Esophagus muscularis mucosa (tissue), 4 donors: ENCODE results near the gene TIMMDC1. TPM values are rescaled to one million over a fixed set of nuclear protein-coding genes. Genes with fewer than 3 reads are reported as not detected.

Source experiments
- DNase-seq: peaks from one replicate; pipeline ENCODE4 v3.0.0-alpha.2; 2017; ENCODE audit errors: extremely low spot score
- H3K27ac ChIP-seq, 4 donors: fragments of 200-600 bp; sonication (generic); replicated peaks in 1 of 4; 1 replicate in 3 of 4; 2 replicates in 1 of 4; pipeline ENCODE4 v1.5.1; 2016 to 2019; ENCODE audit warnings: mild to moderate bottlenecking in 1 of 4
- H3K27me3 ChIP-seq, 4 donors: fragments of 200-600 bp; sonication (generic); one replicate each; pipeline versions ENCODE4 v1.5.1 to v1.6.0; 2016 to 2019
- H3K36me3 ChIP-seq, 4 donors: fragments of 200-600 bp; sonication (generic); one replicate each; pipeline ENCODE4 v1.5.1; 2016 to 2019
- H3K4me1 ChIP-seq, 4 donors: fragments of 200-600 bp; sonication (generic); one replicate each; pipeline ENCODE4 v1.5.1; 2016 to 2019
- H3K4me3 ChIP-seq, 4 donors: fragments of 200-600 bp; sonication (generic); 1 replicate in 2 of 4; 2 replicates in 2 of 4; pipeline ENCODE4 v1.5.1; 2016 to 2019; ENCODE audit warnings: mild to moderate bottlenecking in 4 of 4, moderate library complexity in 1 of 4
- H3K9me3 ChIP-seq, 4 donors: fragments of 200-600 bp; sonication (generic); 1 replicate in 3 of 4; 2 replicates in 1 of 4; pipeline ENCODE4 v1.5.1; 2016 to 2019
- EP300 ChIP-seq: sonication (generic); formaldehyde crosslinking; IDR thresholded peaks from one replicate; pipeline ENCODE4 v1.6.1; 2017; ENCODE audit warnings: antibody characterized with exemption
- POLR2A ChIP-seq: fragments of 450-650 bp; IDR thresholded peaks from one replicate; pipeline ENCODE4 v1.6.1; 2017; ENCODE audit warnings: antibody characterized with exemption, moderate library complexity, mild to moderate bottlenecking, low read depth
- POLR2AphosphoS5 ChIP-seq, 2 donors: sonication (generic); formaldehyde crosslinking; IDR thresholded peaks; one replicate each; pipeline ENCODE4 v1.6.1; 2017; ENCODE audit warnings: antibody characterized with exemption in 2 of 2
- WGBS: methylation state at CpG from one replicate; pipeline ENCODE4 v1.1.5; 2018; 5-methylcytosine and 5-hydroxymethylcytosine counted together
- intact Hi-C: fragments of 100-400 bp; cut with DNase I; formaldehyde crosslinking; loops from one replicate; pipeline ENCODE4 v1.15.1; 2023
- total RNA-seq, 4 donors: library from RNA; depleted of rRNA; stranded (reverse); fragments of >200 nt; gene quantifications; one replicate each; pipeline versions ENCODE4 v1.1.0 to v1.2.1, GENCODE V29; 2016
- TF ChIP-seq, protein P1 (sequence below), 3 experiments: fragments of 200-600 bp in 2 of 3; fragments of 450-650 bp in 1 of 3; sonication (generic) in 2 of 3; IDR thresholded peaks; one replicate each; pipeline ENCODE4 v1.5.1; 2017 to 2019; ENCODE audit warnings: antibody characterized with exemption in 3 of 3, mild to moderate bottlenecking in 2 of 3, moderate library complexity in 1 of 3

Gene TIMMDC1
- total RNA-seq, 4 donors from 2014 or later = 45.7 to 63.9 (median 54.7) TPM

- Histone ChIP-seq H3K9me3 (no peaks in the 10 kb centered on the region), H3K4me3 (no peak overlapping the region), H3K27ac (no peak overlapping the region), H3K36me3 (no peaks in the 10 kb centered on the region), H3K27me3 (no peaks in the 10 kb centered on the region), H3K4me1 (no peaks in the 10 kb centered on the region)
- WGBS = 81% methylated on average over 1 of the region's 1 CpG
- intact Hi-C loops = no loop called here
- DNase-seq = no peak
- TF ChIP-seq EP300 = no peak
- TF ChIP-seq, protein P1, sequence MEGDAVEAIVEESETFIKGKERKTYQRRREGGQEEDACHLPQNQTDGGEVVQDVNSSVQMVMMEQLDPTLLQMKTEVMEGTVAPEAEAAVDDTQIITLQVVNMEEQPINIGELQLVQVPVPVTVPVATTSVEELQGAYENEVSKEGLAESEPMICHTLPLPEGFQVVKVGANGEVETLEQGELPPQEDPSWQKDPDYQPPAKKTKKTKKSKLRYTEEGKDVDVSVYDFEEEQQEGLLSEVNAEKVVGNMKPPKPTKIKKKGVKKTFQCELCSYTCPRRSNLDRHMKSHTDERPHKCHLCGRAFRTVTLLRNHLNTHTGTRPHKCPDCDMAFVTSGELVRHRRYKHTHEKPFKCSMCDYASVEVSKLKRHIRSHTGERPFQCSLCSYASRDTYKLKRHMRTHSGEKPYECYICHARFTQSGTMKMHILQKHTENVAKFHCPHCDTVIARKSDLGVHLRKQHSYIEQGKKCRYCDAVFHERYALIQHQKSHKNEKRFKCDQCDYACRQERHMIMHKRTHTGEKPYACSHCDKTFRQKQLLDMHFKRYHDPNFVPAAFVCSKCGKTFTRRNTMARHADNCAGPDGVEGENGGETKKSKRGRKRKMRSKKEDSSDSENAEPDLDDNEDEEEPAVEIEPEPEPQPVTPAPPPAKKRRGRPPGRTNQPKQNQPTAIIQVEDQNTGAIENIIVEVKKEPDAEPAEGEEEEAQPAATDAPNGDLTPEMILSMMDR (IDR thresholded peaks at IDR 0.05) = no peak
Measured at GRCh38 chr3:119538772-119539171, 40.4 kb downstream of the TIMMDC1 start.

GRCh38 chr3:119541547-119541946, 43.2 kb downstream of the TIMMDC1 start:
- WGBS = 78% methylated on average over 3 of the region's 3 CpGs
- Histone ChIP-seq H3K36me3 (no peaks in the 10 kb centered on the region), H3K4me1 (no peaks in the 10 kb centered on the region), H3K9me3 (no peaks in the 10 kb centered on the region), H3K27ac (no peak overlapping the region), H3K4me3 (no peak overlapping the region), H3K27me3 (no peaks in the 10 kb centered on the region)
- no peak for DNase-seq
- TF ChIP-seq, protein P1 (IDR thresholded peaks at IDR 0.05) = no peak
- TF ChIP-seq POLR2AphosphoS5 (IDR thresholded peaks at IDR 0.05) (no peak), EP300 (no peak)
- intact Hi-C loops = no loop called here

GRCh38 chr3:119542168-119542767, 43.9 kb downstream of the TIMMDC1 start:
- Histone ChIP-seq H3K27me3 (no peaks in the 10 kb centered on the region), H3K9me3 (no peaks in the 10 kb centered on the region), H3K4me3 (no peak overlapping the region), H3K27ac (no peak overlapping the region), H3K4me1 (no peaks in the 10 kb centered on the region), H3K36me3 (no peaks in the 10 kb centered on the region)
- intact Hi-C loops = no loop called here
- WGBS = 79% methylated on average over 2 of the region's 2 CpGs
- TF ChIP-seq, protein P1 (IDR thresholded peaks at IDR 0.05) = no peak
- TF ChIP-seq POLR2A (no peak), POLR2AphosphoS5 (IDR thresholded peaks at IDR 0.05) (no peak), EP300 (no peak)
- DNase-seq = no peak

DNA sequence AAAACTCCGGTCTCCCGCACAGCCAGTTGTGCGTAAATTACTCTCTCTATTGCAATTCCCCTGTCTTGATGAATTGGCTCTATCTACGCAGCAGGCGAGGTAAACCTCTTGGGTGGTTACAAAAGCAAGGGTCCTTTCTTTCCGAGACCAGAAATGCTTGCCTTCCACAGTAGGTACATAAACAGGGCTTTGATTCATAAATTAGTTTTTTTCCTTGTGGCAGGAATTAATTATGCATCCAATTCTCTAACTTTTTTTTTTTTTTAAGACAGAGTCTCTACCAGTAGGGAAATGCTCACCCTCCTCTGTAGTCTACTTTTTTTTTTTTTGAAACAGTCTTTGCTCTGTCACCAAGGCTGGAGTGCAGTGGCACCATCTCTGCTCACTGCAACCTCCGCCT, 44.8 kb downstream of the TIMMDC1 start:
- TF ChIP-seq POLR2A (no peak), EP300 (no peak), POLR2AphosphoS5 (IDR thresholded peaks at IDR 0.05) (no peak)
- TF ChIP-seq, protein P1 (IDR thresholded peaks at IDR 0.05) = no peak
- WGBS = 95% methylated on average over 7 of the region's 7 CpGs
- Histone ChIP-seq H3K36me3 (no peaks in the 10 kb centered on the region), H3K4me3 (no peak overlapping the region), H3K27ac (no peak overlapping the region), H3K4me1 (no peaks in the 10 kb centered on the region), H3K9me3 (no peaks in the 10 kb centered on the region), H3K27me3 (no peaks in the 10 kb centered on the region)
- no peak for DNase-seq
- intact Hi-C loops = no loop called here

GRCh38 chr3:119547227-119547626, 48.9 kb downstream of the TIMMDC1 start:
- H3K27me3 ChIP-seq = no peaks in the 10 kb centered on the region
- H3K36me3 ChIP-seq = no peaks in the 10 kb centered on the region
- no peaks in the 10 kb centered on the region for H3K4me1 ChIP-seq
- no peak for DNase-seq
- TF ChIP-seq POLR2A (no peak), EP300 (no peak), POLR2AphosphoS5 (IDR thresholded peaks at IDR 0.05) (no peak)
- TF ChIP-seq, protein P1 (IDR thresholded peaks at IDR 0.05) = no peak
- intact Hi-C loops = no loop called here
- 81% methylated on average over 1 of the region's 1 CpG for WGBS
- no peak overlapping the region for H3K4me3 ChIP-seq
- H3K27ac ChIP-seq = no peak overlapping the region
- no peaks in the 10 kb centered on the region for H3K9me3 ChIP-seq
